Spleen (tissue), 11 donors: ENCODE results near the gene SIX5. TPM values are rescaled to one million over a fixed set of nuclear protein-coding genes. Genes with fewer than 3 reads are reported as not detected.

Source experiments
- DNase-seq: peaks from one replicate; pipeline ENCODE4 v3.0.0-alpha.2; 2020
- H3K27ac ChIP-seq, 8 donors: fragments of 200-600 bp; sonication (generic) in 7 of 8; 1 replicate in 4 of 8; 2 replicates in 4 of 8; pipeline versions ENCODE4 v1.5.0 to v1.8.0; 2016 to 2021; ENCODE audit warnings: inconsistent platforms in 4 of 8, mild to moderate bottlenecking in 4 of 8, moderate library complexity in 1 of 8
- H3K27me3 ChIP-seq, 7 donors: fragments of 200-600 bp; sonication (generic) in 6 of 7; replicated peaks in 1 of 7; 1 replicate in 4 of 7; 2 replicates in 3 of 7; pipeline versions ENCODE4 v1.5.0 to v1.8.0; 2016 to 2021; ENCODE audit warnings: inconsistent platforms in 3 of 7, mild to moderate bottlenecking in 1 of 7
- H3K36me3 ChIP-seq, 6 donors: fragments of 200-600 bp; sonication (generic) in 5 of 6; 1 replicate in 4 of 6; 2 replicates in 2 of 6; pipeline versions ENCODE4 v1.5.0 to v1.8.0; 2016 to 2021; ENCODE audit warnings: inconsistent platforms in 2 of 6
- H3K4me1 ChIP-seq, 6 donors: fragments of 200-600 bp; sonication (generic) in 5 of 6; 1 replicate in 3 of 6; 2 replicates in 3 of 6; pipeline versions ENCODE4 v1.5.0 to v1.8.0; 2016 to 2021; ENCODE audit warnings: inconsistent platforms in 3 of 6
- H3K4me3 ChIP-seq, 8 donors: fragments of 200-600 bp; sonication (generic) in 7 of 8; 1 replicate in 4 of 8; 2 replicates in 4 of 8; pipeline versions ENCODE4 v1.5.0 to v1.8.0; 2016 to 2021; ENCODE audit warnings: inconsistent platforms in 4 of 8, mild to moderate bottlenecking in 4 of 8, moderate library complexity in 2 of 8
- H3K9me3 ChIP-seq, 8 donors: fragments of 200-600 bp; sonication (generic) in 7 of 8; 1 replicate in 4 of 8; 2 replicates in 4 of 8; pipeline versions ENCODE4 v1.5.0 to v1.8.0; 2016 to 2021; ENCODE audit warnings: inconsistent platforms in 4 of 8
- POLR2A ChIP-seq, 3 donors: fragments of 450-650 bp; IDR thresholded peaks; one replicate each; pipeline ENCODE4 v1.5.1; 2017; ENCODE audit warnings: antibody characterized with exemption in 3 of 3, mild to moderate bottlenecking in 1 of 3
- POLR2AphosphoS5 ChIP-seq, 3 donors: sonication (generic); formaldehyde crosslinking; IDR thresholded peaks; one replicate each; pipeline ENCODE4 v1.5.1; 2017; ENCODE audit warnings: antibody characterized with exemption in 3 of 3
- WGBS, 5 donors: extraction: QIAGEN DNeasy Blood & Tissue Kit in 3 of 5; methylation state at CpG; one replicate each; pipeline versions ENCODE4 v1.1.5 to v1.1.7; 2013 to 2018; 5-methylcytosine and 5-hydroxymethylcytosine counted together
- intact Hi-C: fragments of 100-400 bp; cut with DNase I; formaldehyde crosslinking; loops from one replicate; pipeline ENCODE4 v1.15.0; 2023; ENCODE audit warnings: low total_unique reads
- polyA plus RNA-seq, 3 donors: library from polyadenylated mRNA; stranded (reverse); fragments of 200-250 nt; gene quantifications; one replicate each; pipeline ENCODE4 v1.2.1, GENCODE V29; 2013
- total RNA-seq, 7 donors: library from RNA; depleted of rRNA in 3 of 7; stranded (reverse); fragments of >200 nt in 3 of 7; fragmentation: NEBNext Ultra II Directional in 4 of 7; extraction: Animal tissue kit (Norgen Biotek cat#: 25700) in 4 of 7; gene quantifications; one replicate each; pipeline versions ENCODE4 v1.1.0 to v1.2.1, GENCODE V29; 2016 to 2021
- TF ChIP-seq, protein P1 (sequence below), 11 experiments: fragments of 200-600 bp in 7 of 11; fragments of 450-650 bp in 4 of 11; sonication (generic) in 4 of 11; IDR thresholded peaks in 8 of 11; conservative IDR thresholded peaks in 3 of 11; 1 replicate in 7 of 11; 2 replicates in 4 of 11; pipeline versions ENCODE4 v1.4.0 to v1.8.0; 2016 to 2021; ENCODE audit warnings: antibody characterized with exemption in 11 of 11, inconsistent platforms in 4 of 11, mild to moderate bottlenecking in 1 of 11
- donor health status: healthy with polysubstance abuse.
- donor health status: DM: no; HTN: no; CAD: no; lungs with moderate emphysema.
- donor health status: DM: no; HTN: no; CAD: no.
- donor health status: Bipolar disorder and iron deficiency.
- donor health status: healthy.
- donor health status: DM: no; HTN: no; CAD: no.
- donor health status: DM: yes; HTN: yes; CAD: no.

The SIX5 gene
- total and polyA plus RNA-seq, 10 donors: 4.4 to 13.2 (median 8.1) TPM

GRCh38 chr19:45745606-45746005 is 23.4 kb downstream of the SIX5 start:
- intact Hi-C loops: no loop called here
- Histone ChIP-seq H3K27me3 (peaks cover 0 to 21% (median 0%) of the 10 kb centered on the region in 7 donors), H3K27ac (no peak overlapping the region), H3K36me3 (no peaks in the 10 kb centered on the region), H3K4me3 (no peak overlapping the region), H3K4me1 (no peaks in the 10 kb centered on the region), H3K9me3 (no peaks in the 10 kb centered on the region)
- DNase-seq: no peak
- TF ChIP-seq, protein P1, sequence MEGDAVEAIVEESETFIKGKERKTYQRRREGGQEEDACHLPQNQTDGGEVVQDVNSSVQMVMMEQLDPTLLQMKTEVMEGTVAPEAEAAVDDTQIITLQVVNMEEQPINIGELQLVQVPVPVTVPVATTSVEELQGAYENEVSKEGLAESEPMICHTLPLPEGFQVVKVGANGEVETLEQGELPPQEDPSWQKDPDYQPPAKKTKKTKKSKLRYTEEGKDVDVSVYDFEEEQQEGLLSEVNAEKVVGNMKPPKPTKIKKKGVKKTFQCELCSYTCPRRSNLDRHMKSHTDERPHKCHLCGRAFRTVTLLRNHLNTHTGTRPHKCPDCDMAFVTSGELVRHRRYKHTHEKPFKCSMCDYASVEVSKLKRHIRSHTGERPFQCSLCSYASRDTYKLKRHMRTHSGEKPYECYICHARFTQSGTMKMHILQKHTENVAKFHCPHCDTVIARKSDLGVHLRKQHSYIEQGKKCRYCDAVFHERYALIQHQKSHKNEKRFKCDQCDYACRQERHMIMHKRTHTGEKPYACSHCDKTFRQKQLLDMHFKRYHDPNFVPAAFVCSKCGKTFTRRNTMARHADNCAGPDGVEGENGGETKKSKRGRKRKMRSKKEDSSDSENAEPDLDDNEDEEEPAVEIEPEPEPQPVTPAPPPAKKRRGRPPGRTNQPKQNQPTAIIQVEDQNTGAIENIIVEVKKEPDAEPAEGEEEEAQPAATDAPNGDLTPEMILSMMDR (IDR thresholded peaks at IDR 0.05 in 8 of 11, conservative IDR thresholded peaks at IDR 0.05 in 3 of 11): no peak
- TF ChIP-seq POLR2AphosphoS5 (IDR thresholded peaks at IDR 0.05) (no peak), POLR2A (IDR thresholded peaks at IDR 0.05) (no peak)
- whole genome bisulfite sequencing, 5 donors: 88 to 96% (median 91%) methylated on average over 6 of the region's 6 CpGs

- Histone ChIP-seq H3K4me3 (no peak overlapping the region), H3K27ac (no peak overlapping the region), H3K9me3 (no peaks in the 10 kb centered on the region), H3K4me1 (peaks cover 0 to 8% (median 0%) of the 10 kb centered on the region in 6 donors), H3K36me3 (no peaks in the 10 kb centered on the region), H3K27me3 (peaks cover 0 to 21% (median 0%) of the 10 kb centered on the region in 7 donors)
- 67 to 81% (median 77%) methylated on average over 4 of the region's 4 CpGs for WGBS, 5 donors
- intact Hi-C loops: no loop called here
- TF ChIP-seq POLR2AphosphoS5 (IDR thresholded peaks at IDR 0.05) (no peak), POLR2A (IDR thresholded peaks at IDR 0.05) (no peak)
- TF ChIP-seq, protein P1 (IDR thresholded peaks at IDR 0.05 in 8 of 11, conservative IDR thresholded peaks at IDR 0.05 in 3 of 11): no peak
- no peak for DNase-seq
Observed at GRCh38 chr19:45742969-45743368, 26.1 kb downstream of the SIX5 start.

DNA sequence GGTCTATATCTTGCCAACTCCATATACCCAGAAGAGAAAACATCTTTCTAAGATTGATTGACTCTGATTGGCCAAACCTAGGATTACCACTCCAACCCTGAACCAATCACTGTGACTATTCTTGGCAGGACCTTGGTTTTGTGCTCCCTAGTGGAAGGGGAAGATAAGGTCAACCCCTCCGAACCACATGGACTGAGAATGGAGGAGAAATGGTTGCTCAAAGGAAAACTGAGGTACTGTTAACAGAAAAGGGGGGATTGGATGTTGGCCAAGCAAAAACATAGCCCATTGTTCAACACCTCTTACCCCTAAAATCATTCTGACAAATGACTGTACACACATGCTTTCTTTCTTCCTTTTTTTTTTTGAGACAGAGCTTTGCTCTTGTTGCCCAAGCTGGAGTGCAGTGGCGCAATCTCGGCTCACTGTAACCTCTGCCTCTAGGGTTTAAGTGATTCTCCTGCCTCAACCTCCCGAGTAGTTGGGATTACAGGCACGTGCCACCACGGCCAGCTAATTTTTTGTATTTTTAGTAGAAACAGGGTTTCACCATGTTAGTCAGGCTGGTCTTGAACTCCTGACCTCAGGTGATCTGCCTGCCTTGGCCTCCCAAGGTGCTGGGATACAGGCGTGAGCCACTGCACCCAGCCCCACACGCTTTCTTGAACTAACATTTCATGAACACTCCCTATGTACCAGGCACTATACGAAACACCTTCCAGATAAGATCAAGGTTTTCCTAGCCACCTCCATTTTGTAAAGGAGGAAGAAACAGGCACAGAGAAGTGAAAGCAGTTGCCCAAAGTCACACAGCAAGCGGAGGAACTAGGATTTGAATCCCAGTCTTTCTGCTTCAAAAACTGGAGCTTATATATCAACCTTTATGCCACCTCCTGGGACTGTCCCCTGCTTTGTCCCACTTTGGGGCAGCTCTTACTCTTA is 29.3 kb downstream of the SIX5 start:
- 69 to 91% (median 74%) methylated on average over 10 of the region's 10 CpGs for WGBS, 5 donors
- Histone ChIP-seq H3K4me1 (peaks cover 0 to 8% (median 0%) of the 10 kb centered on the region in 6 donors), H3K36me3 (no peaks in the 10 kb centered on the region), H3K27ac (no peak overlapping the region), H3K27me3 (peaks cover 0 to 16% (median 0%) of the 10 kb centered on the region in 7 donors), H3K9me3 (no peaks in the 10 kb centered on the region), H3K4me3 (no peak overlapping the region)
- intact Hi-C loops: no loop called here
- no peak for DNase-seq
- TF ChIP-seq POLR2A (IDR thresholded peaks at IDR 0.05) (no peak), POLR2AphosphoS5 (IDR thresholded peaks at IDR 0.05) (no peak)
- TF ChIP-seq, protein P1 (IDR thresholded peaks at IDR 0.05 in 8 of 11, conservative IDR thresholded peaks at IDR 0.05 in 3 of 11): no peak

- Histone ChIP-seq H3K36me3 (no peaks in the 10 kb centered on the region), H3K9me3 (no peaks in the 10 kb centered on the region), H3K27ac (no peak within 1 kb of the TSS), H3K4me1 (peaks cover 14 to 28% (median 20%) of the 10 kb centered on the region in 6 donors), H3K27me3 (no peaks in the 10 kb centered on the region), H3K4me3 (no peak within 1 kb of the TSS)
- 93 to 96% (median 94%) methylated on average over 54 to 59 of the region's 59 CpGs for WGBS, 5 donors
- peak; percentile 76 for DNase-seq
- no peak for TF ChIP-seq POLR2AphosphoS5 (IDR thresholded peaks at IDR 0.05)
- TF ChIP-seq POLR2A (IDR thresholded peaks at IDR 0.05): no peak
- TF ChIP-seq, protein P1 (IDR thresholded peaks at IDR 0.05 in 8 of 11, conservative IDR thresholded peaks at IDR 0.05 in 3 of 11): no peak
- intact Hi-C loops: no loop called here
Observed at GRCh38 chr19:45733160-45733810, 35.8 kb downstream of the SIX5 start, which contains the start of gene MEIOSIN. MEIOSIN (plus strand) TSS chr19:45733439; CDS start chr19:45735377, 1,938 bp downstream.
